ENCODE data around the gene HLTF. TPM values are rescaled to one million over a fixed set of nuclear protein-coding genes. Genes with fewer than 3 reads are reported as not detected.
A peak's percentile ranks its signal among the peaks of the same experiment; 100 is the strongest.

HLTF gene
- total RNA-seq, 6 donors from 2014 or later = 14.1 to 26.2 (median 19.0) TPM

GRCh38 chr3:149009732-149010131, 76.6 kb downstream of the HLTF start:
- Histone ChIP-seq H3K36me3 (peaks cover 12 to 80% (median 38%) of the 10 kb centered on the region in 4 donors), H3K27me3 (no peaks in the 10 kb centered on the region), H3K9me3 (no peaks in the 10 kb centered on the region), H3K4me1 (peaks cover 0 to 11% (median 0%) of the 10 kb centered on the region in 4 donors), H3K4me3 (no peak overlapping the region), H3K27ac (no peak overlapping the region)
- DNase-seq (no peak), ATAC-seq (ENCODE audit: low FRiP score in 2 of 2) (peak in 1 of 2 donors; percentile 64)
- WGBS, 2 donors = 76 to 93% methylated on average over 2 of the region's 2 CpGs
- TF ChIP-seq POLR2AphosphoS5 (IDR thresholded peaks at IDR 0.05) = peak in 1 of 2 donors; percentile 36
- no peak for TF ChIP-seq CTCF (IDR thresholded peaks at IDR 0.05)

GRCh38 chr3:149007567-149008257, 78.6 kb downstream of the HLTF start:
- Histone ChIP-seq H3K4me3 (no peak overlapping the region), H3K4me1 (peaks cover 0 to 11% (median 0%) of the 10 kb centered on the region in 4 donors), H3K36me3 (peaks cover 9 to 73% (median 39%) of the 10 kb centered on the region in 4 donors), H3K9me3 (no peaks in the 10 kb centered on the region), H3K27ac (no peak overlapping the region), H3K27me3 (no peaks in the 10 kb centered on the region)
- 85 to 91% methylated on average over 7 of the region's 7 CpGs for WGBS, 2 donors
- ATAC-seq (ENCODE audit: low FRiP score in 2 of 2) = no peak
- no peak for DNase-seq
- TF ChIP-seq POLR2A (IDR thresholded peaks at IDR 0.05) (no peak), POLR2AphosphoS5 (IDR thresholded peaks at IDR 0.05) (no peak), EP300 (IDR thresholded peaks at IDR 0.05) (no peak), CTCF (IDR thresholded peaks at IDR 0.05) (no peak)

- ATAC-seq (ENCODE audit: low FRiP score in 2 of 2) = no peak
- H3K27me3 ChIP-seq = no peaks in the 10 kb centered on the region
- H3K4me1 ChIP-seq = peaks cover 0 to 4% (median 0%) of the 10 kb centered on the region in 4 donors
- no peak overlapping the region for H3K4me3 ChIP-seq
- no peak for TF ChIP-seq POLR2A (IDR thresholded peaks at IDR 0.05)
- no peak for TF ChIP-seq CTCF (IDR thresholded peaks at IDR 0.05)
- TF ChIP-seq POLR2AphosphoS5 (IDR thresholded peaks at IDR 0.05) = no peak
- no peak for TF ChIP-seq EP300 (IDR thresholded peaks at IDR 0.05)
- peaks cover 4 to 55% (median 23%) of the 10 kb centered on the region in 4 donors for H3K36me3 ChIP-seq
- DNase-seq = no peak
- H3K9me3 ChIP-seq = no peaks in the 10 kb centered on the region
- WGBS, 2 donors = 74 to 84% methylated on average over 1 of the region's 1 CpG
- H3K27ac ChIP-seq = no peak overlapping the region
Observed at GRCh38 chr3:149005416-149005815, 80.9 kb downstream of the HLTF start.

- Histone ChIP-seq H3K27me3 (no peaks in the 10 kb centered on the region), H3K27ac (no peak overlapping the region), H3K36me3 (peaks cover 4 to 53% (median 15%) of the 10 kb centered on the region in 4 donors), H3K4me1 (peaks cover 0 to 5% (median 4%) of the 10 kb centered on the region in 4 donors), H3K4me3 (no peak overlapping the region), H3K9me3 (no peaks in the 10 kb centered on the region)
- no peak for TF ChIP-seq CTCF (IDR thresholded peaks at IDR 0.05)
- TF ChIP-seq POLR2AphosphoS5 (IDR thresholded peaks at IDR 0.05) = no peak
- WGBS, 2 donors = 75% methylated on average over 4 of the region's 4 CpGs
- no peak for ATAC-seq (ENCODE audit: low FRiP score in 2 of 2)
- DNase-seq = no peak
Observed at GRCh38 chr3:149004622-149005021, 81.7 kb downstream of the HLTF start.
